VCaP (cell line): Measurements from ENCODE around the gene RPL26.
A peak's percentile ranks its signal among the peaks of the same experiment; 100 is the strongest.

Source experiments
- H3K27ac ChIP-seq: fragments of 450-650 bp; 2 replicates; pipeline ENCODE4 v1.5.1; 2017
- CTCF ChIP-seq: fragments of 450-650 bp; conservative IDR thresholded peaks from 2 replicates; pipeline ENCODE4 v1.5.1; 2017; ENCODE audit warnings: mild to moderate bottlenecking, moderate library complexity

The RPL26 gene

GRCh38 chr17:8383143-8383822 lies at the start of gene RPL26:
TSS of gene RPL26 (minus strand) at chr17:8383193. CDS start at chr17:8382310, 883 bp downstream.
- H3K27ac ChIP-seq = peak within 1 kb of the TSS; percentile 92
- peak; percentile 96 for TF ChIP-seq CTCF

GRCh38 chr17:8430966-8431365 lies 48.0 kb upstream of the RPL26 start:
- no peak overlapping the region for H3K27ac ChIP-seq
- TF ChIP-seq CTCF = no peak

- H3K27ac ChIP-seq = no peak overlapping the region
- TF ChIP-seq CTCF = no peak
These were observed 43.8 kb upstream of the RPL26 start for GRCh38 chr17:8426802-8427201.

GRCh38 chr17:8426094-8426720 lies 43.2 kb upstream of the RPL26 start:
- no peak overlapping the region for H3K27ac ChIP-seq
- TF ChIP-seq CTCF = no peak

GRCh38 chr17:8421571-8421970 lies 38.6 kb upstream of the RPL26 start:
- H3K27ac ChIP-seq = no peak overlapping the region
- TF ChIP-seq CTCF = no peak

- peak overlapping the region; percentile 40 for H3K27ac ChIP-seq
- TF ChIP-seq CTCF = no peak
These were observed 37.3 kb upstream of the RPL26 start for GRCh38 chr17:8420041-8420934.

- no peak for TF ChIP-seq CTCF
- peak overlapping the region; percentile 40; the same call in 1 of the 2 replicates for H3K27ac ChIP-seq
These were observed 36.3 kb upstream of the RPL26 start for GRCh38 chr17:8419305-8419704.
